Measurements from ENCODE around the gene ZNF423. TPM values are rescaled to one million over a fixed set of nuclear protein-coding genes. Genes with fewer than 3 reads are reported as not detected.

The ZNF423 gene
- total RNA-seq, 4 donors from 2014 or later: 0.67 to 3.7 (median 2.2) TPM

DNA sequence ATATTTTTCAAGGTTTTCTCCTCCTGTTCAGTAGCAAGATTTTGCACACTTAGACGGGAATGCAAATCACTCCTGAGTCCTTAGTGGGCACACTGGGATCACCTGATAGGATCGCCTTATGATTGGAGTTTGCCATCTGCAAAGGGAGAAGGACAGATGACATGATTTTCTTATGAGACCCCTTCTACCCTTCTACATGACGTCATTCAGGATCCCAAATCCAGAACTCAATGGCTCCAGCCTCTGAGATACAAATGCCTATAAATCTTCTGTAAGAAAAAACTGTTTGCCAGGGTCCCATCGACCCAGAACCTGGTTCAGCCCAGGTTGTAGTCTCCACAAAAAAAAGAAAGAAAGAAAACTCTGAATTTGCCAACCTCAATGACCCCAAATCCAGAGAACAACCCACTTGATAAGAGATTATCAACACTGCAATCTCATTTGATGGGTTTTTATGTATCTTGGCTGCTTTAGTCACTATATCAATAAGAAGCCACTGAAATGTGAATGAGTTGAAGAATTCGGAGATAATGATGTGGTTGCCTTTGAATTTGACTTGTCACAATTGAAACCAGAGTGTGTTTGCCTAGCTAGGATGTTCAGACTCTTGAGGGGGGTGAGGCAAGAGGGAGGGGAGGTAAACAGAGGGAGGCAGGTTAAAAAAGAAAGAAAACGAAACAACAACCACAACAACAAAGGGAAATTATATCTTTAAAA, 6.7 kb downstream of the ZNF423 start:
- WGBS, 2 donors: 82 to 86% methylated on average over 6 of the region's 6 CpGs
- intact Hi-C loops (cut with DNase I; ENCODE audit: low total_unique reads): no loop called here
- DNase-seq (ENCODE audit: low spot score in 2 of 2): no peak

DNA sequence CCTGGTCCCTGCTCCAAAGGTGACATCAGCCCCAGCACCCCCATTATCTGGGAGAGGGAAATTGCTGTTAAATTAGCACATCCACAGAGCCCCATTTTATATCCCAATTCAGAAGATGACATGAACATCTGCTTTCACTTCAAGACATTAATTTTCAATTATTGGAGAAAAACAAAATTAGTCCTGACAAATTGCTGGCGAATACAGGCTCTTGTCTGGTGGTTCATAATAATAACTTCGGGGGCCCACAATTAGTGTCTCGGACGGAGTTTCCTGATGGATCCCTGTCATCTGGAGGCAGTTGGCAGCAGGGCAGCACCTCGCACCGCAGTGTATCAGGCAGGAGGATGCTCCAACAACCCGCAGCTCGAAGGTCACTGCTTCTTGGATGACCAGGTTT, 7.4 kb downstream of the ZNF423 start:
- intact Hi-C loops (cut with DNase I; ENCODE audit: low total_unique reads): no loop called here
- DNase-seq (ENCODE audit: low spot score in 2 of 2): no peak
- no peak for TF ChIP-seq POLR2A (IDR thresholded peaks at IDR 0.05)
- TF ChIP-seq, protein P1, sequence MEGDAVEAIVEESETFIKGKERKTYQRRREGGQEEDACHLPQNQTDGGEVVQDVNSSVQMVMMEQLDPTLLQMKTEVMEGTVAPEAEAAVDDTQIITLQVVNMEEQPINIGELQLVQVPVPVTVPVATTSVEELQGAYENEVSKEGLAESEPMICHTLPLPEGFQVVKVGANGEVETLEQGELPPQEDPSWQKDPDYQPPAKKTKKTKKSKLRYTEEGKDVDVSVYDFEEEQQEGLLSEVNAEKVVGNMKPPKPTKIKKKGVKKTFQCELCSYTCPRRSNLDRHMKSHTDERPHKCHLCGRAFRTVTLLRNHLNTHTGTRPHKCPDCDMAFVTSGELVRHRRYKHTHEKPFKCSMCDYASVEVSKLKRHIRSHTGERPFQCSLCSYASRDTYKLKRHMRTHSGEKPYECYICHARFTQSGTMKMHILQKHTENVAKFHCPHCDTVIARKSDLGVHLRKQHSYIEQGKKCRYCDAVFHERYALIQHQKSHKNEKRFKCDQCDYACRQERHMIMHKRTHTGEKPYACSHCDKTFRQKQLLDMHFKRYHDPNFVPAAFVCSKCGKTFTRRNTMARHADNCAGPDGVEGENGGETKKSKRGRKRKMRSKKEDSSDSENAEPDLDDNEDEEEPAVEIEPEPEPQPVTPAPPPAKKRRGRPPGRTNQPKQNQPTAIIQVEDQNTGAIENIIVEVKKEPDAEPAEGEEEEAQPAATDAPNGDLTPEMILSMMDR (IDR thresholded peaks at IDR 0.05): no peak
- 81 to 86% methylated on average over 8 of the region's 8 CpGs for WGBS, 2 donors
- H3K4me3 ChIP-seq (ENCODE audit: low read depth, poor library complexity, severe bottlenecking): no peak overlapping the region

More for the DNA sequence above, 6.7 kb downstream of the ZNF423 start:
- TF ChIP-seq POLR2A (IDR thresholded peaks at IDR 0.05): no peak
- TF ChIP-seq, protein P1 (IDR thresholded peaks at IDR 0.05): no peak
- no peak overlapping the region for H3K4me3 ChIP-seq (ENCODE audit: low read depth, poor library complexity, severe bottlenecking)

DNA sequence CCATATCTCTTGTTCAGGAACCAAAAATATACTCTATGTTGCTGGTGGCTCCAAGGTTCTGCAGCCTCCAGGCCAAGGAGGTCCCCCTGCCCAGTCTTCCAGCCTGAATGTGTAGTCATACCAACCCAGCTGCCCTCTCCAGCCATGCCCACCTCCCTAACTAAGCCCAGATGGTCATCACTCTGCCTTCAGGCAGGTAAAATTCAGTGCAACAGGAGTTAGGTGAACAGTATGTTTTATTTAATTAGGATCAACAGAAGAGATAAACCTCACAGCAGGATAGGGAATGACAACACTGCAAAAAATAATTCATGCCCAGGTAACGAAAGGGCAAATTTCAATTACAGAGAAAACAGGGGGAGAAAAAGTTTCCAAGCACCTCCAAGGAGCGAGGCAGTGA, 9.1 kb downstream of the ZNF423 start:
- intact Hi-C loops (cut with DNase I; ENCODE audit: low total_unique reads): no loop called here
- TF ChIP-seq, protein P1 (IDR thresholded peaks at IDR 0.05): no peak
- TF ChIP-seq POLR2A (IDR thresholded peaks at IDR 0.05): no peak
- no peak for DNase-seq (ENCODE audit: low spot score in 2 of 2)
- no peak overlapping the region for H3K4me3 ChIP-seq (ENCODE audit: low read depth, poor library complexity, severe bottlenecking)
- 95 to 97% methylated on average over 2 of the region's 2 CpGs for WGBS, 2 donors

DNA sequence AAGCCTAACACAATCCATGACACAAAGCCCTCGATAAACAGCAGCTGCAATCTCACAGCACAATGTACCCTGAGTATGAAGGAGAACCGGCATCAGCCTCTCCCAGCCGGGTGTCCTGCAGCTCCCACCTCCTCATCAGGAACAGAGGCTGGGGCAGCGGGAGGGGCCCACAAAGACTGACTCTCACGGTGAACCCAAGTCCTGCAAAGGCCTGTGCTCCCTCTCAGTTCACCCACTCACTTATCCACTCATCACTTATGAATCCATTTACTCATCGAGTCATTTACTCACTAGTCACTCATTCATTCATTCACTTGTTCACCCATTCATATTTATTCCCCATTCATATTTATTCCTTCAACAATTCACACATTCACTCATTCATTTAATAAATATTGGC, 11.6 kb downstream of the ZNF423 start:
- TF ChIP-seq, protein P1 (IDR thresholded peaks at IDR 0.05): no peak
- no peak for TF ChIP-seq POLR2A (IDR thresholded peaks at IDR 0.05)
- no peak for DNase-seq (ENCODE audit: low spot score in 2 of 2)
- H3K4me3 ChIP-seq (ENCODE audit: low read depth, poor library complexity, severe bottlenecking): no peak overlapping the region
- intact Hi-C loops (cut with DNase I; ENCODE audit: low total_unique reads): no loop called here
- 87 to 88% methylated on average over 6 of the region's 6 CpGs for WGBS, 2 donors

DNA sequence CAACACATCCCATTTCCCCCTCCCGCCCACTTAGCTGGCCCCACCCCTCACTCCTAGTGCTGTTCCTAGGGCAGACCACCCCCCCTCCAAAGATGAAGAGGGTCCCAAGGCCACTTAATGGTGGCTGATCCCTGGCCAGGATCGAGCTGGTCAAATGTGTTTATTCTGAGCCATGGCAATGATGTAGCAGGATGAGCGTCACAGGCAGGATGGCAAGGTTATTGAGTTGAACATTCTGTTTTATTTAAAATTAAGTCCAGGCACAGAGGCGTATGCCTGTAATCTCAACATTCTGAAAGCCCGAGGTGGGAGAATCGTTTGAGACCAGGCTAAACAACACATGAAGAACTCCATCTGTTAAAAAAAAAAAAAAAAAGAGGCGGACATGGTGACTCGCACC, 12.2 kb downstream of the ZNF423 start:
- no peak for TF ChIP-seq POLR2A (IDR thresholded peaks at IDR 0.05)
- TF ChIP-seq, protein P1 (IDR thresholded peaks at IDR 0.05): no peak
- DNase-seq (ENCODE audit: low spot score in 2 of 2): no peak
- intact Hi-C loops (cut with DNase I; ENCODE audit: low total_unique reads): no loop called here
- 76 to 78% methylated on average over 8 of the region's 8 CpGs for WGBS, 2 donors
- H3K4me3 ChIP-seq (ENCODE audit: low read depth, poor library complexity, severe bottlenecking): no peak overlapping the region

DNA sequence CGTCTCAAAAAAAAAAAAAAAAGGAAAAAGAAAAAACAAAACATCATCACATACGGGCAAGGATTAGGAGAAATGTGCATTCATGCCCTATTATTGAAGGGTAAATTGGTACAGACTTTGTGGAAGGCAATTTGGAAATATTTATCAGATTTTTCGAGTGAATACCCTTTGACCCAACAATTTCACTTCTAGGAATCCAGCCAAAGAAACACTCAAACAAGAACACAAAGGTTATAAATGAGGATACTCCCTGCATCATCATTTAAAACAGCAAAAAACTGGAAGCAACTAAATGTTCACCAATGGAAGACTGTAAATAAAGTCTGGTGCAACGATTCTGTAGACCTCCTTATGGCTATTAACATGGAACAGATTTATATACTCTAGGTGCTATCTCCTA, 12.9 kb downstream of the ZNF423 start:
- no peak overlapping the region for H3K4me3 ChIP-seq (ENCODE audit: low read depth, poor library complexity, severe bottlenecking)
- WGBS, 2 donors: 47 to 51% methylated on average over 4 of the region's 4 CpGs
- TF ChIP-seq POLR2A (IDR thresholded peaks at IDR 0.05): no peak
- TF ChIP-seq, protein P1 (IDR thresholded peaks at IDR 0.05): no peak
- DNase-seq (ENCODE audit: low spot score in 2 of 2): no peak
- intact Hi-C loops (cut with DNase I; ENCODE audit: low total_unique reads): no loop called here

All from lower leg skin (tissue), 4 donors.